Right ventricle myocardium superior (tissue), 1 donor: Measurements from ENCODE around the gene RNF213. TPM values are rescaled to one million over a fixed set of nuclear protein-coding genes. Genes with fewer than 3 reads are reported as not detected.

Source experiments
- ATAC-seq: fragments of 200-7000 bp; cut with Tn5 transposase; one replicate; pipeline ENCODE4 v1.9.1; 2020; ENCODE audit warnings: mild to moderate bottlenecking; ENCODE audit not compliant: poor library complexity
- DNase-seq: peaks from one replicate; pipeline ENCODE4 v3.0.0-alpha.2; 2020
- intact Hi-C: fragments of 100-400 bp; cut with DNase I; formaldehyde crosslinking; loops from one replicate; pipeline ENCODE4 v1.11.2; 2022
- long read RNA-seq: library from polyadenylated mRNA; unstranded; transcript quantifications from one replicate; pipeline ENCODE4 v2.0.0, GENCODE V29; 2021
- total RNA-seq: library from RNA; stranded (reverse); fragmentation: NEBNext Ultra II Directional; extraction: Animal tissue kit (Norgen Biotek cat#: 25700); gene quantifications from one replicate; pipeline ENCODE4 v1.2.1, GENCODE V29; 2021
- donor health status: DM: no; HTN: yes; CAD: no; lungs with severe emphysema.

RNF213 gene
- 29.9 TPM for total RNA-seq
- long read RNA-seq, full-length matches to known transcripts, result 3 of 8 reads
- long read RNA-seq, partial matches to known transcripts, result 5 of 8 reads
- long read RNA-seq, other reads (novel, unspliced or antisense), result 0 of 8 reads

- DNase-seq, result peak; percentile 73
- peak; percentile 64 for ATAC-seq
- intact Hi-C loops, result no loop called here
Observed at GRCh38 chr17:80260791-80261158, at the start of gene RNF213. Gene RNF213 (plus strand): TSS chr17:80260852. CDS start chr17:80263682, 2,830 bp downstream.

- DNase-seq (no peak), ATAC-seq (no peak)
- intact Hi-C loops, result no loop called here
Observed at GRCh38 chr17:80212109-80212508, 48.5 kb upstream of the RNF213 start.

- DNase-seq (no peak), ATAC-seq (no peak)
- intact Hi-C loops, result no loop called here
Observed at GRCh38 chr17:80212511-80212910, 48.1 kb upstream of the RNF213 start.

- intact Hi-C loops, result no loop called here
- no peak for ATAC-seq
- DNase-seq, result peak; percentile 67
Observed at GRCh38 chr17:80212962-80213642, 47.5 kb upstream of the RNF213 start.

- intact Hi-C loops, result no loop called here
- no peak for ATAC-seq
- no peak for DNase-seq
Observed at GRCh38 chr17:80213643-80213975, 47.0 kb upstream of the RNF213 start.

GRCh38 chr17:80214012-80214877 is 46.4 kb upstream of the RNF213 start:
- ATAC-seq (no peak), DNase-seq (no peak)
- intact Hi-C loops, result no loop called here

- intact Hi-C loops, result no loop called here
- DNase-seq, result no peak
- no peak for ATAC-seq
Observed at GRCh38 chr17:80214878-80215210, 45.8 kb upstream of the RNF213 start.

- intact Hi-C loops, result no loop called here
- ATAC-seq (no peak), DNase-seq (peak; percentile 17)
Observed at GRCh38 chr17:80216473-80217456, 43.9 kb upstream of the RNF213 start.

- DNase-seq (peak; percentile 29), ATAC-seq (no peak)
- intact Hi-C loops, result no loop called here
Observed at GRCh38 chr17:80217703-80218362, 42.8 kb upstream of the RNF213 start.

GRCh38 chr17:80218391-80218790 is 42.3 kb upstream of the RNF213 start:
- DNase-seq (peak; percentile 10), ATAC-seq (no peak)
- intact Hi-C loops, result no loop called here

GRCh38 chr17:80219013-80219762 is 41.5 kb upstream of the RNF213 start:
- intact Hi-C loops, result no loop called here
- ATAC-seq (peak; percentile 49), DNase-seq (peak; percentile 80)

- ATAC-seq (no peak), DNase-seq (no peak)
- intact Hi-C loops, result no loop called here
Observed at GRCh38 chr17:80219763-80220053, 40.9 kb upstream of the RNF213 start.

GRCh38 chr17:80220054-80220735 is 40.5 kb upstream of the RNF213 start, which contains the start of the genes SGSH and SLC26A11:
Gene SGSH (minus strand): TSS chr17:80220333. CDS start chr17:80220313, 20 bp downstream.
Gene SLC26A11 (plus strand): TSS chr17:80220427. CDS start chr17:80221561, 1,134 bp downstream.
- intact Hi-C loops, result no loop called here
- peak; percentile 96 for ATAC-seq
- DNase-seq, result peak; percentile 90

GRCh38 chr17:80220736-80221215 is 39.9 kb upstream of the RNF213 start:
- intact Hi-C loops, result no loop called here

GRCh38 chr17:80221351-80222105 is 39.1 kb upstream of the RNF213 start:
- ATAC-seq (no peak), DNase-seq (no peak)
- intact Hi-C loops, result no loop called here

More at GRCh38 chr17:80220736-80221215, 39.9 kb upstream of the RNF213 start:
- ATAC-seq, result peak; percentile 34
- no peak for DNase-seq

- peak; percentile 24 for DNase-seq
- intact Hi-C loops, result no loop called here
- ATAC-seq, result no peak
Observed at GRCh38 chr17:80222376-80223141, 38.1 kb upstream of the RNF213 start.
